ENCODE measurements around the gene STXBP3.

The STXBP3 gene

GRCh38 chr1:108814343-108815125 lies 68.1 kb downstream of the STXBP3 start:
- in situ Hi-C loops (cut with MboI; ENCODE audit: low pct_unique_long_range_greater_than_20kb, low sequenced_read_pairs, unreplicated experiment): no loop called here
- TF ChIP-seq CTCF (IDR thresholded peaks at IDR 0.05; ENCODE audit: extremely low read depth, insufficient read depth, missing control alignments): no peak
- no peak for DNase-seq (ENCODE audit: low spot score)

- no peak for DNase-seq (ENCODE audit: low spot score)
- in situ Hi-C loops (cut with MboI; ENCODE audit: low pct_unique_long_range_greater_than_20kb, low sequenced_read_pairs, unreplicated experiment): no loop called here
- TF ChIP-seq CTCF (IDR thresholded peaks at IDR 0.05; ENCODE audit: extremely low read depth, insufficient read depth, missing control alignments): no peak
These were observed 69.1 kb downstream of the STXBP3 start for GRCh38 chr1:108815566-108815965.

- TF ChIP-seq CTCF (IDR thresholded peaks at IDR 0.05; ENCODE audit: extremely low read depth, insufficient read depth, missing control alignments): no peak
- in situ Hi-C loops (cut with MboI; ENCODE audit: low pct_unique_long_range_greater_than_20kb, low sequenced_read_pairs, unreplicated experiment): no loop called here
- no peak for DNase-seq (ENCODE audit: low spot score)
These were observed 69.8 kb downstream of the STXBP3 start for GRCh38 chr1:108816049-108816893.

GRCh38 chr1:108817016-108817415 lies 70.5 kb downstream of the STXBP3 start:
- no peak for TF ChIP-seq CTCF (IDR thresholded peaks at IDR 0.05; ENCODE audit: extremely low read depth, insufficient read depth, missing control alignments)
- in situ Hi-C loops (cut with MboI; ENCODE audit: low pct_unique_long_range_greater_than_20kb, low sequenced_read_pairs, unreplicated experiment): no loop called here
- no peak for DNase-seq (ENCODE audit: low spot score)

- no peak for DNase-seq (ENCODE audit: low spot score)
- TF ChIP-seq CTCF (IDR thresholded peaks at IDR 0.05; ENCODE audit: extremely low read depth, insufficient read depth, missing control alignments): no peak
- in situ Hi-C loops (cut with MboI; ENCODE audit: low pct_unique_long_range_greater_than_20kb, low sequenced_read_pairs, unreplicated experiment): no loop called here
These were observed 71.3 kb downstream of the STXBP3 start for GRCh38 chr1:108817811-108818210.

GRCh38 chr1:108819878-108820277 lies 73.4 kb downstream of the STXBP3 start:
- no peak for DNase-seq (ENCODE audit: low spot score)
- no peak for TF ChIP-seq CTCF (IDR thresholded peaks at IDR 0.05; ENCODE audit: extremely low read depth, insufficient read depth, missing control alignments)
- in situ Hi-C loops (cut with MboI; ENCODE audit: low pct_unique_long_range_greater_than_20kb, low sequenced_read_pairs, unreplicated experiment): no loop called here
